ENCODE data around the gene SLC4A5.

DNA sequence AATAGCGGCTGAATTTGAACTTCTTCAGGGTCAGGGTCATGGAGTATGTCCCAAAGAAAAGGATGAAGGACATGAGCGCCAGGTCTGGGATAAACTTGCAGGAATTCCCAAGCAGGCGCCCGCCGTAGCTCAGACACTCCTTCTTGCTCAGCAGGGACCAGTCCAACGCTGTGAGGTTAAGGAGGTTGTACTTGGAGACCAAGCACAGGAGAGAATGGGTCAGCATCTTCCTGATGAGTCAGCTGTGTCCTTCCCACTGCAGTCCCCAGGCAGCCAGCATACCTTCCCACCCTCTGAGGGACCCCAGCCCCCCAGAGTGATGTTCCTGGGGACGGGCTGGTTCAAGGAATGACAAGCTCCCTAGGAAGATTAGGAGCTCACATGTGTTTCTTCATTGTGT, 103.9 kb downstream of the SLC4A5 start:
- TF ChIP-seq, protein P1, sequence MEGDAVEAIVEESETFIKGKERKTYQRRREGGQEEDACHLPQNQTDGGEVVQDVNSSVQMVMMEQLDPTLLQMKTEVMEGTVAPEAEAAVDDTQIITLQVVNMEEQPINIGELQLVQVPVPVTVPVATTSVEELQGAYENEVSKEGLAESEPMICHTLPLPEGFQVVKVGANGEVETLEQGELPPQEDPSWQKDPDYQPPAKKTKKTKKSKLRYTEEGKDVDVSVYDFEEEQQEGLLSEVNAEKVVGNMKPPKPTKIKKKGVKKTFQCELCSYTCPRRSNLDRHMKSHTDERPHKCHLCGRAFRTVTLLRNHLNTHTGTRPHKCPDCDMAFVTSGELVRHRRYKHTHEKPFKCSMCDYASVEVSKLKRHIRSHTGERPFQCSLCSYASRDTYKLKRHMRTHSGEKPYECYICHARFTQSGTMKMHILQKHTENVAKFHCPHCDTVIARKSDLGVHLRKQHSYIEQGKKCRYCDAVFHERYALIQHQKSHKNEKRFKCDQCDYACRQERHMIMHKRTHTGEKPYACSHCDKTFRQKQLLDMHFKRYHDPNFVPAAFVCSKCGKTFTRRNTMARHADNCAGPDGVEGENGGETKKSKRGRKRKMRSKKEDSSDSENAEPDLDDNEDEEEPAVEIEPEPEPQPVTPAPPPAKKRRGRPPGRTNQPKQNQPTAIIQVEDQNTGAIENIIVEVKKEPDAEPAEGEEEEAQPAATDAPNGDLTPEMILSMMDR (conservative IDR thresholded peaks at IDR 0.05 in 1 of 2, IDR thresholded peaks at IDR 0.05 in 1 of 2; ENCODE audit: extremely low read depth in 1 of 2, insufficient read depth in 1 of 2, low read depth in 1 of 2, low read length in 2 of 2) = no peak
- no peak for TF ChIP-seq EZH2 (IDR thresholded peaks at IDR 0.05; ENCODE audit: borderline replicate concordance, low read length)
